ENCODE results near the gene PHGDH.

- no peak for TF ChIP-seq BHLHE40 (IDR thresholded peaks at IDR 0.05; ENCODE audit: borderline replicate concordance)
- no peak for TF ChIP-seq FOXK2 (IDR thresholded peaks at IDR 0.05)
- TF ChIP-seq FOXA1 (IDR thresholded peaks at IDR 0.05): no peak
- no peak for TF ChIP-seq FOXM1 (IDR thresholded peaks at IDR 0.05; ENCODE audit: borderline replicate concordance)
- no peak for TF ChIP-seq ARNT (IDR thresholded peaks at IDR 0.05)
- TF ChIP-seq SP1 (IDR thresholded peaks at IDR 0.05): no peak
- TF ChIP-seq L3MBTL2 (conservative IDR thresholded peaks at IDR 0.05): no peak
- no peak for TF ChIP-seq SUZ12 (IDR thresholded peaks at IDR 0.05)
- TF ChIP-seq TARDBP (IDR thresholded peaks at IDR 0.05): no peak
- no peak for TF ChIP-seq ZNF384 (IDR thresholded peaks at IDR 0.05)
- no peak for TF ChIP-seq NFRKB (IDR thresholded peaks at IDR 0.05)
- no peak for TF ChIP-seq PKNOX1 (IDR thresholded peaks at IDR 0.05)
- TF ChIP-seq LEF1 (IDR thresholded peaks at IDR 0.05; ENCODE audit: borderline replicate concordance): no peak
Measured at GRCh38 chr1:119742677-119743076, 30.9 kb downstream of the PHGDH start.
